GM12864 (cell line): ENCODE data around the gene SUCO.

Source experiments
- DNase-seq: peaks from one replicate; pipeline ENCODE4 v3.0.0-alpha.2; 2011; ENCODE audit warnings: low read depth
- H3K4me3 ChIP-seq: 2 replicates; pipeline ENCODE4 v1.5.1; 2011; ENCODE audit warnings: mild to moderate bottlenecking, low read depth, low read length, control low read depth
- TF ChIP-seq, protein P1 (sequence below): IDR thresholded peaks from 2 replicates; pipeline ENCODE4 v1.5.1; 2011; ENCODE audit warnings: low read depth, mild to moderate bottlenecking, moderate library complexity, low read length, control low read depth, inconsistent platforms; ENCODE audit errors: missing control alignments

Gene SUCO

DNA sequence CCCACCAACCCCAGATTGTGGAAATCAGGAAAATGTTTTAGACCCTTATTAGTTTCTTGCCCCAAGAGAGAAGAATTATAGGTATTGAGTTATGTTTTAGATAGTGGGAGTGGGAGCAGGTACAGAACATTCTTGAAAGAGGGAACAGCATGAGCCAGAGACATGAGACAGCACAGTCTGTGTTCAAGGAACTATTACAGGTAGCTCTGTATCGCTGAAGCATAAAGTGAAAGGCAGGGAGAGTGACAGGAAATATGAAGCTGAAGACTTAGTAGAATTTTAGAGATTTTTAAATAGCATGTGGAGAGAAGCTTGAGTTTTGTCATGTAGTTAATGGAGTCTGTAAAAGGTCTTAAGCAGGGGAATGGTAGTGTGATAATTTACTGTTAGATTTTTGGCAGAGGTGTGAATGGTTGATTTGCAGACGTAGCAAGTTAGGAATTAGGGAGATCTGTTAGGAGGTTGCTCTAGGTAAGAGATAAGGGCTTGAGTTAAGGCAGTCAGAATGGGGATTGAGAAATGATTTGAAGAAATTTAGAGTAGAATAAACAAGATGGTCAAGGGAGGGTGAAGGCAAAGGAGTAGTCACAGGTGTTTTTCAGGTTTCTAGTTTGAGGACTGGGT is 11.6 kb downstream of the SUCO start:
- no peak for DNase-seq
- H3K4me3 ChIP-seq = no peak overlapping the region
- TF ChIP-seq, protein P1, sequence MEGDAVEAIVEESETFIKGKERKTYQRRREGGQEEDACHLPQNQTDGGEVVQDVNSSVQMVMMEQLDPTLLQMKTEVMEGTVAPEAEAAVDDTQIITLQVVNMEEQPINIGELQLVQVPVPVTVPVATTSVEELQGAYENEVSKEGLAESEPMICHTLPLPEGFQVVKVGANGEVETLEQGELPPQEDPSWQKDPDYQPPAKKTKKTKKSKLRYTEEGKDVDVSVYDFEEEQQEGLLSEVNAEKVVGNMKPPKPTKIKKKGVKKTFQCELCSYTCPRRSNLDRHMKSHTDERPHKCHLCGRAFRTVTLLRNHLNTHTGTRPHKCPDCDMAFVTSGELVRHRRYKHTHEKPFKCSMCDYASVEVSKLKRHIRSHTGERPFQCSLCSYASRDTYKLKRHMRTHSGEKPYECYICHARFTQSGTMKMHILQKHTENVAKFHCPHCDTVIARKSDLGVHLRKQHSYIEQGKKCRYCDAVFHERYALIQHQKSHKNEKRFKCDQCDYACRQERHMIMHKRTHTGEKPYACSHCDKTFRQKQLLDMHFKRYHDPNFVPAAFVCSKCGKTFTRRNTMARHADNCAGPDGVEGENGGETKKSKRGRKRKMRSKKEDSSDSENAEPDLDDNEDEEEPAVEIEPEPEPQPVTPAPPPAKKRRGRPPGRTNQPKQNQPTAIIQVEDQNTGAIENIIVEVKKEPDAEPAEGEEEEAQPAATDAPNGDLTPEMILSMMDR = no peak

DNA sequence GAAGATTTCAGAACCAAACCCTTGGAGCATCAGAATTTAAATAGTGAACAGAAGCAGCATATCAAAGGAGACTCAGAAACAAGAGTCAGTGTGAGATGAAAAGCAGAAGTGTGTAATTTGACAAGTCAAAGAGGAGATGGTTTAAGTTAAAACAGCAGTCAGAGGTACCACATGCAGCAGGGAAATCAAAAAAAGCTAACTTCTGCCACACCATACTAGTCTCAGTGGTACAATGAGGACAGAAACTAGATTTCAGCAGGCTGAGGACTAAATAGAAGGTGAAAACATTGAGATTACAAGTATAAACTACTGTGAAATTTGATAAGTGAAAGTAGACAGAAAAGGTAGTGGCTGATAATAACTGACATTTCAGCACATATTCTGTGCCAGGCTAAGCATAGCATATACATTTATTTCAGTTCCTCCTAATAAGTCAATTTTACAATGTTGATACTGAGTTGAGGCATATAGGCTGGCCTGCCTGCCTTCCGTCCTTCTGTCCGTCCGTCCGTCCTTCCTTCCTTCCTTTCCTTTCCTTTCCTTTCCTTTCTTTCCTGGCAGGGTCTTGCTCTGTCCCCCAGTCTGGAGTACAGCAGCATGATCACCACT is 12.6 kb downstream of the SUCO start:
- no peak overlapping the region for H3K4me3 ChIP-seq
- peak; percentile 36 for DNase-seq
- TF ChIP-seq, protein P1 = no peak

DNA sequence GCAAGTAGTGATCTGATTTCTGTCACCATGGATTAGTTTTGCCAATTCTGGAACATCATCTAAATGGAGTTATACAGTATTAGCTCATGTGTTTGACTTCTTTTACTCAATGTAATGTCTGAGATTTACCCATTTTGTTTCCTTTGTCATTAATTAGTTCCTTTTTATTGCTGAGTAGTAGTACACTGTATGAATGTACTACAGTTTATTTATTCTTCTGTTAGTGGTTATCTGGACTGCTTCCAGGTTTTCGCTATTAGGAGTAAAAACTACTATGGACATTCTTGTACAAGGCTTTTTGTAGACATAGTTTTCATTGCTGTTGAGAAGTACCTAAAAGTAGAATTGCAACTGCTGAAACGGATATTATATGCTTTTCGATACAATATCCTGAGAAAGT is 14.1 kb downstream of the SUCO start:
- no peak overlapping the region for H3K4me3 ChIP-seq
- DNase-seq = no peak
- TF ChIP-seq, protein P1 = no peak

DNA sequence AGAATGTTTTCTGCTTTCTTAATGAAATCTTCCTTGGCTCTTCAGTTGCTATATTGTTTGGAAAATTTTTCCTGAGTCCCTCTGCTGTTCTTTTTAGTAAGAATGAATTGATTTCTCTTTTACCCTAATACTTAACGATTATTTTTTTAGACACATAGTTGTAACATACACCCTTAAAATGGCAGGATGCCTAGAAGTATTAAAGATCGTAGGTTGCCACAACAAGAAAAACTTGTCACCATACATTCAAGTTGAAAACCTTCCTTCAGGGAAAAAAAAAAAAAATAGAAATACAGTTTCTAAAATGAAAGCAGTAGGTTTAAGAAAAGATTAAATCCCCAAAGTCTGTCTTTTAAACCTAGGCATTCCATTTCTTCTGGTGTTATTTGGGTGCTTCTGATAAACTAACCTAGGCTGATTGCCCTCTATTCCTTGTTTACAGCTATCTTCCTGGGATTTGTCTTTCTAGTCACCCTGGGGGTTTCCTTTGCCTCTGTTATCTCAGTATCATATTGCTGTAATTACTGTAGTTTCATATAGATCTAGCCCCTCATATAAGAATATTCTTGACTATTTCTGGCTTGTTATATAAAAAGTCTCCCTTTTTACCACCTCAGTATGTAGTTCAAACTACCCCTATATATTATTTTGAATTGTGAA is 16.8 kb downstream of the SUCO start:
- no peak overlapping the region for H3K4me3 ChIP-seq
- DNase-seq = no peak
- TF ChIP-seq, protein P1 = no peak

DNA sequence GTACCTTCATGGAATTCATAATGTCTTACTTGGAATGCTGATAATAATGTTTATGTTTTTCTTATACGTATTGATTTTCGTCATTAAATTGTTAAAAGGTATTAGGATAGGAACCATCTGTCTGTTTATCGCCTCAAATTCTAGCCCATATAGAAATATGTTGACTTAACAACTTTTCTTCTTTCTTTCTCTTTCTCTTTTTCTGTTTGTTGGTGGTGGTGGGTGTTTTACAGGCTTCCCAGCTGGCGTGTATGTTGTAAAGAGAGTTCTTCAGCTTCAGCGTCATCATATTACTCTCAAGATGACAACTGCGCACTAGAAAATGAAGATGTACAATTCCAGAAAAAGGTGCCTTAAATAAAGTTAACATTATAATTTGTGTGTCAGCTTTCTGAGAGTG is 18.3 kb downstream of the SUCO start:
- no peak overlapping the region for H3K4me3 ChIP-seq
- no peak for DNase-seq
- TF ChIP-seq, protein P1 = no peak

DNA sequence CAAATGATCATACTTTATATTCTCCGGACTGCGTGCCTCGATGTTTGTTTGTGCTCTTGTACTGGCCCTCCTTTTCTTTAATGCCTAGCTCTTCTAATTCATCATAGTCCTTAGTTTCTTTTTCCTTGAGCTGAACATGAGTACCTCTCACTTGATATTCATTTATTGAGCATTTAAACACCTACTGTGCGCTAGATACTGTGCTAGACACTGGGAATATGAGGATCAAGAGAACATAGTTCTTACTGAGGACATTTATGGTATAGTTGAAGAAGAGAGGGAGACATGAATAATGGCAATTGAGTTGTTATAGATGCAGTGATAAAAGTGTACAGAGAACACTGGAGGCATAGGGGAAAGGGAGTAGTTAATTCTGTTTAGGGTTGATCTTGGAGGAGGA is 22.0 kb downstream of the SUCO start:
- DNase-seq = no peak
- TF ChIP-seq, protein P1 = no peak
- no peak overlapping the region for H3K4me3 ChIP-seq
